Neural crest cell (in vitro differentiated cells): Measurements from ENCODE around the gene GRM8. TPM values are rescaled to one million over a fixed set of nuclear protein-coding genes. Genes with fewer than 3 reads are reported as not detected.

Source experiments
- DNase-seq: peaks from one replicate; pipeline ENCODE4 v3.0.0; 2021; ENCODE audit warnings: low read depth, mixed read lengths, low spot score
- H3K27ac Mint-ChIP-seq: one replicate; pipeline ENCODE4 v1.8.0; 2021; ENCODE audit warnings: mild to moderate bottlenecking, mixed read lengths; ENCODE audit not compliant: unreplicated experiment
- H3K27me3 Mint-ChIP-seq: 2 replicates; pipeline ENCODE4 v1.8.0; 2021; ENCODE audit warnings: low read depth, mild to moderate bottlenecking, mixed read lengths
- H3K36me3 Mint-ChIP-seq: 2 replicates; pipeline ENCODE4 v1.8.0; 2021; ENCODE audit warnings: low read depth, mild to moderate bottlenecking, mixed read lengths
- H3K4me1 Mint-ChIP-seq: 2 replicates; pipeline ENCODE4 v1.8.0; 2021; ENCODE audit warnings: mixed read lengths
- H3K4me3 Mint-ChIP-seq: one replicate; pipeline ENCODE4 v1.8.0; 2021; ENCODE audit warnings: mild to moderate bottlenecking, mixed read lengths
- H3K9me3 Mint-ChIP-seq: 2 replicates; pipeline ENCODE4 v1.8.0; 2021; ENCODE audit warnings: mixed read lengths
- total RNA-seq: library from RNA; stranded (reverse); gene quantifications from 2 replicates; pipeline ENCODE4 v1.2.1, GENCODE V29; 2021
- TF ChIP-seq, protein P1 (sequence below): fragments of 200-600 bp; sonication (generic); conservative IDR thresholded peaks from 2 replicates; pipeline ENCODE4 v1.5.0; 2021; ENCODE audit warnings: antibody characterized with exemption, mild to moderate bottlenecking

Gene GRM8
- total RNA-seq, 1 donor from 2014 or later = 2.6 TPM

DNA sequence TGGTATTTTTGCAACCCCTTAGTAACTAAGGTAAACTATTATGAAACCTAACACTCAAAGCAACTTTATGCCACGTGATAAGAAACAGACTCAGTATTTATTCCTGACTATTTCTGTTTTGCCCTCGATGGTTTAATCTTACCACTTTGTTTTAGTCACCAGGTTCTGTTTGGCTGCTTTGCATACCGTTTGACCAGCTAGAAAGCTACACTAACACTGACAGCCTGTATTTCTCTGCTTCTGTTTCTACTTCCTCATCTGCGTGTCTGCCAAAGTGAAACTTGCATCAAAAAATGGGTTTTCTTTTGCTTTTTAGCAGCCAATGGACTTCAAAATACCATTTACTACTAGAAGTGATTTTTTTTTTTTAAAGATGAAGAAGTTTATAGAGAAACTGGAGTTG, 802.5 kb downstream of the GRM8 start:
- Mint-ChIP-seq H3K27ac (no peak overlapping the region), H3K27me3 (no peaks in the 10 kb centered on the region), H3K4me3 (no peak overlapping the region), H3K36me3 (no peaks in the 10 kb centered on the region), H3K9me3 (no peaks in the 10 kb centered on the region), H3K4me1 (no peaks in the 10 kb centered on the region)
- TF ChIP-seq, protein P1, sequence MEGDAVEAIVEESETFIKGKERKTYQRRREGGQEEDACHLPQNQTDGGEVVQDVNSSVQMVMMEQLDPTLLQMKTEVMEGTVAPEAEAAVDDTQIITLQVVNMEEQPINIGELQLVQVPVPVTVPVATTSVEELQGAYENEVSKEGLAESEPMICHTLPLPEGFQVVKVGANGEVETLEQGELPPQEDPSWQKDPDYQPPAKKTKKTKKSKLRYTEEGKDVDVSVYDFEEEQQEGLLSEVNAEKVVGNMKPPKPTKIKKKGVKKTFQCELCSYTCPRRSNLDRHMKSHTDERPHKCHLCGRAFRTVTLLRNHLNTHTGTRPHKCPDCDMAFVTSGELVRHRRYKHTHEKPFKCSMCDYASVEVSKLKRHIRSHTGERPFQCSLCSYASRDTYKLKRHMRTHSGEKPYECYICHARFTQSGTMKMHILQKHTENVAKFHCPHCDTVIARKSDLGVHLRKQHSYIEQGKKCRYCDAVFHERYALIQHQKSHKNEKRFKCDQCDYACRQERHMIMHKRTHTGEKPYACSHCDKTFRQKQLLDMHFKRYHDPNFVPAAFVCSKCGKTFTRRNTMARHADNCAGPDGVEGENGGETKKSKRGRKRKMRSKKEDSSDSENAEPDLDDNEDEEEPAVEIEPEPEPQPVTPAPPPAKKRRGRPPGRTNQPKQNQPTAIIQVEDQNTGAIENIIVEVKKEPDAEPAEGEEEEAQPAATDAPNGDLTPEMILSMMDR = no peak
- no peak for DNase-seq

DNA sequence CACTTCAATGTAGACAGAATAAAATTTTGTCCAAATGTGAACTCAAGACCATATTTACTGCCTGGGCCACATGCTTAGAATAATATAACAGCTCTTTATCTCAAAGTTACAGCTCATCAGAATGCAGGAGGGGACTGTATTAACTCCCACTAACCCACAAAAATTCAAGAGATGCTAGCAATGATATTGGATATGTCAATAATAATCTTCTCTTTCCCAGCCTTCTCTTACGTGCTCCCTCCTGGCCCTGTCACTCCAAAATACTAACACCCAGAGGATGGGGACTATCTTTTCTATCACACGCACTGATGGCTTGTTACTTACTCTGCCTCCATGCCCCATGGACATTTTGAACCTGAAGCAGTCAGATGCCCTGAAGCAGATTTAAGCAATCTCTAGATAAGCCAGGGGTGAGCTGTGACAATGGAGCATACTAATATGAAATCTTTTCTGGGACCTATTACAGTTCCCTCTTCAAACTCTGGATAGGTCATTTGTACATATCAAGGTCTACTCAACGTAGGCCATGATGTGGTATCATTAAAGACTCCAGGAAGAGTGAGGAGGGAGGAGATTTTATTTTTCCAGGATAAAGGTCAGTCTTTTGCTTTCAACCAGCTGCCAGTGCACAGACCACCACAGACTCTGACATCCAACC, 803.0 kb downstream of the GRM8 start:
- no peaks in the 10 kb centered on the region for H3K9me3 Mint-ChIP-seq
- H3K4me3 Mint-ChIP-seq = no peak overlapping the region
- TF ChIP-seq, protein P1 = no peak
- DNase-seq = no peak
- H3K27me3 Mint-ChIP-seq = no peaks in the 10 kb centered on the region
- H3K27ac Mint-ChIP-seq = no peak overlapping the region
- no peaks in the 10 kb centered on the region for H3K36me3 Mint-ChIP-seq
- no peaks in the 10 kb centered on the region for H3K4me1 Mint-ChIP-seq

DNA sequence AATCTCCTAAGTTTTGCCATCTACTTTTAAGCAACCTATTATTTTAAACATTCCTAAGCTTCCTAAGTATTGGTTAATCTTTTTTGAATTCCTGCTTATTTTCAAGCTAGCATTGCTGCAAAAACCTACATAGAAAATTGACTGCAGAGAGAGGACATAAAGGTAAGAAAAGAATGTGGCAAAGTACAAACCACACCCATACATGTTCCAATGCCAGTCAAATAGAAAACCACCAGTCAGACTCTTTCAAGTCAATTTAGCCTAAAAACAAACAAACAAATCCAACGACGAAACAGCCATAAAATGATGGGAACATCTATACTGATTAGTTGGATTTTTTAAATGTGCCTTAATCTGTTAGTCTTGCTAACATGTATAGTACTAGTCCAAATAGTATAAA, 804.8 kb downstream of the GRM8 start:
- H3K4me1 Mint-ChIP-seq = no peaks in the 10 kb centered on the region
- no peak overlapping the region for H3K27ac Mint-ChIP-seq
- H3K36me3 Mint-ChIP-seq = no peaks in the 10 kb centered on the region
- no peak for DNase-seq
- no peaks in the 10 kb centered on the region for H3K9me3 Mint-ChIP-seq
- H3K27me3 Mint-ChIP-seq = no peaks in the 10 kb centered on the region
- no peak overlapping the region for H3K4me3 Mint-ChIP-seq
- TF ChIP-seq, protein P1 = no peak

GRCh38 chr7:126445991-126446390, 806.8 kb downstream of the GRM8 start:
- TF ChIP-seq, protein P1 = no peak
- Mint-ChIP-seq H3K4me1 (no peaks in the 10 kb centered on the region), H3K27me3 (no peaks in the 10 kb centered on the region), H3K4me3 (no peak overlapping the region), H3K36me3 (no peaks in the 10 kb centered on the region), H3K27ac (no peak overlapping the region), H3K9me3 (no peaks in the 10 kb centered on the region)
- no peak for DNase-seq

GRCh38 chr7:126443951-126444350, 808.8 kb downstream of the GRM8 start:
- Mint-ChIP-seq H3K4me3 (no peak overlapping the region), H3K36me3 (no peaks in the 10 kb centered on the region), H3K27ac (no peak overlapping the region), H3K27me3 (no peaks in the 10 kb centered on the region), H3K4me1 (no peaks in the 10 kb centered on the region), H3K9me3 (no peaks in the 10 kb centered on the region)
- TF ChIP-seq, protein P1 = no peak
- no peak for DNase-seq

- Mint-ChIP-seq H3K4me1 (no peaks in the 10 kb centered on the region), H3K27ac (no peak overlapping the region), H3K27me3 (no peaks in the 10 kb centered on the region), H3K4me3 (no peak overlapping the region), H3K36me3 (no peaks in the 10 kb centered on the region), H3K9me3 (no peaks in the 10 kb centered on the region)
- DNase-seq = no peak
- TF ChIP-seq, protein P1 = no peak
Measured at GRCh38 chr7:126442908-126443307, 809.8 kb downstream of the GRM8 start.
